ENCODE measurements around the gene STARD9. TPM values are rescaled to one million over a fixed set of nuclear protein-coding genes. Genes with fewer than 3 reads are reported as not detected.

The STARD9 gene
- total and polyA plus RNA-seq, 2 of the 13 experiments (the other 11 are each of a cell fraction or from before 2014, with no cell fraction given) = 5.3 to 7.5 TPM

- TF ChIP-seq ZBTB46 (CRISPR knock-in tag; IDR thresholded peaks at IDR 0.05; ENCODE audit: borderline replicate concordance) (no peak), HBP1 (CRISPR knock-in tag; IDR thresholded peaks at IDR 0.05; ENCODE audit: low read depth) (no peak), ZFP36L2 (CRISPR knock-in tag; IDR thresholded peaks at IDR 0.05) (no peak), SIN3B (IDR thresholded peaks at IDR 0.05; ENCODE audit: low read length) (no peak), RAD21 (CRISPR knock-in tag; IDR thresholded peaks at IDR 0.05) (no peak), FOXK1 (CRISPR knock-in tag; IDR thresholded peaks at IDR 0.05; ENCODE audit: borderline replicate concordance, low read depth) (no peak), HOXD1 (CRISPR knock-in tag; IDR thresholded peaks at IDR 0.05) (no peak), ARID5B (CRISPR knock-in tag; IDR thresholded peaks at IDR 0.05) (peak; percentile 30; the same call in 1 of the 2 replicates), ZNF891 (CRISPR knock-in tag; IDR thresholded peaks at IDR 0.05) (no peak), ZNF780A (CRISPR knock-in tag; IDR thresholded peaks at IDR 0.05) (no peak), REL (CRISPR knock-in tag; conservative IDR thresholded peaks at IDR 0.05) (no peak), ZNF75D (CRISPR knock-in tag; IDR thresholded peaks at IDR 0.05; ENCODE audit: borderline replicate concordance) (no peak), ZNF597 (CRISPR knock-in tag; IDR thresholded peaks at IDR 0.05) (no peak), NKX3-1 (CRISPR knock-in tag; IDR thresholded peaks at IDR 0.05) (no peak), SAP130 (CRISPR knock-in tag; IDR thresholded peaks at IDR 0.05; ENCODE audit: low read depth) (peak; percentile 50), ZNF142 (CRISPR knock-in tag; IDR thresholded peaks at IDR 0.05) (no peak)
These were observed 16.0 kb downstream of the STARD9 start (continued) for GRCh38 chr15:42591238-42591934.
